Adipose tissue (tissue), 3 donors: ENCODE data around the gene KEAP1. TPM values are rescaled to one million over a fixed set of nuclear protein-coding genes. Genes with fewer than 3 reads are reported as not detected.
A peak's percentile ranks its signal among the peaks of the same experiment; 100 is the strongest.
"Not testable (repeated sequence)": the region's sequence is repeated elsewhere in the genome, so short reads cannot be mapped to it uniquely, and the experiment has no call there.

Experiments
- H3K27ac ChIP-seq: one replicate; pipeline ENCODE4 v1.5.1; 2013; ENCODE audit warnings: low read depth, low read length
- WGBS, 3 donors: extraction: QIAGEN DNeasy Blood & Tissue Kit; methylation state at CpG; one replicate each; pipeline ENCODE4 v1.1.7; 2013; 5-methylcytosine and 5-hydroxymethylcytosine counted together
- polyA plus RNA-seq, 3 donors: library from polyadenylated mRNA; stranded (reverse); fragments of 200-250 nt; gene quantifications; one replicate each; pipeline ENCODE4 v1.2.3, GENCODE V29; 2013
- donor health status: healthy with polysubstance abuse.
- donor health status: Bipolar disorder and iron deficiency.
- donor health status: healthy.

The KEAP1 gene
- polyA plus RNA-seq, 3 donors = 26.6 to 50.8 (median 50.0) TPM

GRCh38 chr19:10505583-10506229 lies 2.5 kb upstream of the KEAP1 start:
- H3K27ac ChIP-seq = no peak overlapping the region
- WGBS, 3 donors = 26 to 30% (median 27%) methylated on average over 17 of the region's 17 CpGs

- 0 to 1% (median 1%) methylated on average over 48 to 65 of the region's 65 CpGs for WGBS, 3 donors
- peak overlapping the region; percentile 48 for H3K27ac ChIP-seq
Observed at GRCh38 chr19:10502524-10503001, 593 bp downstream of the KEAP1 start.

GRCh38 chr19:10501971-10502523 lies 1.1 kb downstream of the KEAP1 start:
- 1% methylated on average over 31 to 35 of the region's 35 CpGs for WGBS, 3 donors
- H3K27ac ChIP-seq = peak overlapping the region; percentile 48

GRCh38 chr19:10500247-10500592 lies 2.9 kb downstream of the KEAP1 start:
- H3K27ac ChIP-seq = no peak overlapping the region
- 94 to 97% (median 95%) methylated on average over 2 of the region's 2 CpGs for WGBS, 3 donors

GRCh38 chr19:10499550-10500246 lies 3.5 kb downstream of the KEAP1 start:
- 76 to 92% (median 89%) methylated on average over 24 of the region's 24 CpGs for WGBS, 3 donors
- H3K27ac ChIP-seq = no peak overlapping the region

GRCh38 chr19:10497371-10497770 lies 5.8 kb downstream of the KEAP1 start:
- H3K27ac ChIP-seq = no peak overlapping the region

GRCh38 chr19:10491472-10492047 lies 11.6 kb downstream of the KEAP1 start:
- 94 to 95% (median 95%) methylated on average over 43 of the region's 43 CpGs for WGBS, 3 donors
- H3K27ac ChIP-seq = no peak overlapping the region

More at GRCh38 chr19:10497371-10497770, 5.8 kb downstream of the KEAP1 start:
- WGBS, 3 donors = 95 to 96% (median 96%) methylated on average over 4 of the region's 4 CpGs

GRCh38 chr19:10486551-10486950 lies 16.6 kb downstream of the KEAP1 start:
- H3K27ac ChIP-seq = no peak overlapping the region
- WGBS, 3 donors = 87 to 89% (median 88%) methylated on average over 13 of the region's 13 CpGs

GRCh38 chr19:10478903-10479384 lies 24.2 kb downstream of the KEAP1 start:
- no peak overlapping the region for H3K27ac ChIP-seq
- 1 to 3% (median 1%) methylated on average over 36 of the region's 36 CpGs for WGBS, 3 donors

GRCh38 chr19:10478476-10478875 lies 24.7 kb downstream of the KEAP1 start:
- H3K27ac ChIP-seq = no peak overlapping the region
- 29 to 34% (median 30%) methylated on average over 5 of the region's 5 CpGs for WGBS, 3 donors

- no peak overlapping the region for H3K27ac ChIP-seq
- 57 to 65% (median 62%) methylated on average over 6 of the region's 6 CpGs for WGBS, 3 donors
Observed at GRCh38 chr19:10474962-10475451, 28.1 kb downstream of the KEAP1 start.

- H3K27ac ChIP-seq = no peak overlapping the region
- 33 to 72% (median 55%) methylated on average over 5 of the region's 5 CpGs for WGBS, 3 donors
Observed at GRCh38 chr19:10473192-10473591, 30.0 kb downstream of the KEAP1 start.

GRCh38 chr19:10471909-10472308 lies 31.2 kb downstream of the KEAP1 start:
- WGBS, 3 donors = 35 to 50% (median 44%) methylated on average over 6 of the region's 6 CpGs
- H3K27ac ChIP-seq = no peak overlapping the region

GRCh38 chr19:10468133-10468532 lies 35.0 kb downstream of the KEAP1 start:
- no peak overlapping the region for H3K27ac ChIP-seq
- WGBS, 3 donors = 84 to 91% (median 88%) methylated on average over 12 of the region's 12 CpGs

- WGBS, 3 donors = 87 to 91% (median 87%) methylated on average over 20 of the region's 20 CpGs
- H3K27ac ChIP-seq = no peak overlapping the region
Observed at GRCh38 chr19:10467104-10467706, 36.0 kb downstream of the KEAP1 start.

GRCh38 chr19:10464456-10464855 lies 38.7 kb downstream of the KEAP1 start:
- WGBS, 3 donors = 84 to 91% (median 91%) methylated on average over 5 of the region's 5 CpGs

GRCh38 chr19:10462557-10462956 lies 40.6 kb downstream of the KEAP1 start:
- H3K27ac ChIP-seq = no peak overlapping the region
- 90 to 95% (median 93%) methylated on average over 4 of the region's 4 CpGs for WGBS, 3 donors

More at GRCh38 chr19:10464456-10464855, 38.7 kb downstream of the KEAP1 start:
- no peak overlapping the region for H3K27ac ChIP-seq

GRCh38 chr19:10462042-10462441 lies 41.1 kb downstream of the KEAP1 start:
- H3K27ac ChIP-seq = not testable (repeated sequence)
- 93 to 96% (median 95%) methylated on average over 15 of the region's 15 CpGs for WGBS, 3 donors
